ENCODE measurements around the gene TTC34.

- TF ChIP-seq GATA2 (IDR thresholded peaks at IDR 0.05; ENCODE audit: low read depth, low read length), result no peak
- no peak for TF ChIP-seq GATA3 (IDR thresholded peaks at IDR 0.05; ENCODE audit: low read depth, low read length)
Observed at GRCh38 chr1:2597441-2598328, 203.8 kb downstream of the TTC34 start.
